Activated naive CD4-positive, alpha-beta T cell (primary cell): ENCODE measurements around the gene IMMP2L.
"Not testable (repeated sequence)": the region's sequence is repeated elsewhere in the genome, so short reads cannot be mapped to it uniquely, and the experiment has no call there.

ENCODE experiments used
- DNase-seq, 4 experiments: peaks; one replicate each; lab custom pipeline; 2025; lab: John Stamatoyannopoulos, UW

IMMP2L gene

DNA sequence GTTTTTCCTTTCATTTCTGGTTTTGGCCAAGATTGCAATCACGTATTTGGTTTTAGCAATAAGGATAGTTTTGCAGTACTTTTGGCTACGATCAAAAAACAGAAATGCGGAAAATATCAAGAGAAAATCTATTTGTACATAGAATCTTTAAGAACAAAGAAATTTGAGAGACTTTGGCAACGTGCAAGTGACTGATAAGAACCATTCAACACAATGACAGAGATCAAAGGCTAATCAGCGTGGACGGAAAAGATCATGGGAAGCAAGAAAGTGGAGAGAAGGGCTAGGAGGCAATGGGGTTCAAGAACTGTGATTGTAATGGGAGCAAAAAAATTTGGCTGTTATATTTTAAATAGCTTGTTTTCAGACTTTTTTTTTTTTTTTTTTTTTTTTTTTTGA lies 487.5 kb downstream of the IMMP2L start:
- DNase-seq, result no peak

DNA sequence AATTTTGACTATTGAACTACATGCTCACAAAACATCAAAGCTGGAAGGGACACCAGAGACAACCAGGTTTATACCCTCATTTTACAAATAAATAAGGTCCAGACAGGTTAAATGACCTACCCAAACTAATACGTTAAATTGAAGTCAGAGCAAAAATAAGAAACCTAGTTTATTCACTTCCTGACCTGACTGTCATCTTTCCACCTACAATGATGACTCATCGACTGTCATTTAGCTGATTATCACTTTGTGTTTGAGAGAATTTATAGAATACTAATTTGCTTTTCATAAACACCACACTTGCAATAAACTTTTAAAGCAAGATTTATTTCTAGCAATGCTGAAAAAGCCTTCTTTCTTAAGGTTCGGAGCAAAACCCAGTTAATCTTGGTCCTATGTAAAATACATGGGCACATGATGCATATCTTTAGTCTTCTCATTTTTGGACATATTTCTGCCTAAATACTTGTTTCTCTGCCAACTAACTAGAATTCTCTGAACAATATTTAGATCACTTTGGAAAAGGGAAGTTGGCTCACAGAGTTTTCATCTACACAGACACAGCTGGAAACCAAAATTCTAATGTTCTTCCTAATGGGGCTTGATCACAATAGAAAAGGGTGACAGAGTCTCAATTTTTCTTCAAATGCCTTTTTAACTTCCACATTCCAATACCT lies 488.1 kb downstream of the IMMP2L start:
- no peak for DNase-seq

DNA sequence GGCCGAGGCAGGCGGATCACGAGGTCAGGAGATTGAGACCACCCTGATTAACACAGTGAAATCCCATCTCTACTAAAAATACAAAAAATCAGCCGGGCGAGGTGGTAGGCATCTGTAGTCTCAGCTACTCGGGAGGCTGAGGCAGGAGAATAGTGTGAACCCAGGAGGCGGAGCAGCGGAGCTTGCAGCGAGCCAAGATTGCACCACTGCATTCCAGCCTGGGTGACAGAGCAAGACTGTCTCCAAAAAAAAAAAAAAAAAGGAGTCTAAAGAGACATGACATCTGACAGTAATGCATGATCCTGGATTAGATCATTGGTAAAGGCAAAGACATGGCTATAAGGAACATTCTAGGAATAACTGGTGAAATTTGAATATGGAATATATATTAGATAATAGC lies 489.6 kb downstream of the IMMP2L start:
- DNase-seq, result not testable (repeated sequence)

DNA sequence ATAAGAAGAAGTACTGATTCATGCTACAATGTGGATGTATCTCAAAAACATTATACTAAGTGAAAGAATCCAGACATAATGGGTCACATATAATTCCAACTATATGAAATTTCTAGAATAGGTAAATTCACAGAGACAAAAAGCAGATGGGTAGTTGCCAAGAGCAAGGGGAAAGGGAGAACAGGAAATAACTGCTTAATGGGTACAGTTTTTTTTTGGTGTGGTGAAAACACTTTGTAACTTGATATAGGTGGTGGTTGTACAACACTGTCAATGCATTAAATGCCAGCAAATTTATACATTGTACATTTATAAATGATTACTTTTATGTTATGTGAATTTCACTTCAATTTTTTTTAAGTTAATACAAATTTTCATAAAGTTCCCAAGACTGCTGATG lies 490.7 kb downstream of the IMMP2L start:
- no peak for DNase-seq

DNA sequence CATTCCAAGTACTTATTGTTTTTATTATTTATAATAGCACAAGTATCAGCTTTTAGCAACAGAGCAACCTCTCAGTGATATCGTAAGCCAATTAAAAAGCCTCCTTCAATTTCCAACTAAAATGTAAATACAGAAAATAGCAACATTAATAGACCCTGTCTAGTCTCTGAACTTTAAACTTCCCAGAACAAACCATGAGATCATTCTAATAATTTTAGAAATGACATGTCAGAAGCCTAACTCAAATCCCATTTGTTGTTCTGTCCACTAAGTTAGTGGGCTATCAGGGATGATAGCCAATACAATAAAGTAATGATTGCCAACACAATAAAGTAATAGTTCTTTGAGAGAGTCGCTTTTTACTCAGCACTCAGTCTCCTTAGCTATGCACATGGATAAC lies 493.7 kb downstream of the IMMP2L start:
- no peak for DNase-seq

DNA sequence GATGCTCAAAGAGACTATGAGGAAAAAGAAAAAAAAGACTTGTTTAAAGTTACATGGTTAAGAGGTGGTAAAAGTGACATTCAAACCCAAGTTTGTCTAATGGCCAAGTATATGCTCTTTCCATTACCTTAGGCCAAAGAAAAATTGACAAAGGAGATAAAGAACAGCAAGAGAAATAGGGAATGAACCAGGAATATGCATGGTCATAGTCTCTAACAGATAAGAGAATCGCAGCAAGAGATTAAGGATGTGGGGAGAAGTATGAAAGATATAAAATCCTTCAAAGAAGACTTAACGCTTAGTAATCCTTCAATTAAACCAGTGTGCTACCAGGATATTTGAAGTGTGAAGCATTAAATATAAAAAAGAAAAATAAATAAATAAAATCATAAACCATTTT lies 494.6 kb downstream of the IMMP2L start:
- DNase-seq, result no peak

DNA sequence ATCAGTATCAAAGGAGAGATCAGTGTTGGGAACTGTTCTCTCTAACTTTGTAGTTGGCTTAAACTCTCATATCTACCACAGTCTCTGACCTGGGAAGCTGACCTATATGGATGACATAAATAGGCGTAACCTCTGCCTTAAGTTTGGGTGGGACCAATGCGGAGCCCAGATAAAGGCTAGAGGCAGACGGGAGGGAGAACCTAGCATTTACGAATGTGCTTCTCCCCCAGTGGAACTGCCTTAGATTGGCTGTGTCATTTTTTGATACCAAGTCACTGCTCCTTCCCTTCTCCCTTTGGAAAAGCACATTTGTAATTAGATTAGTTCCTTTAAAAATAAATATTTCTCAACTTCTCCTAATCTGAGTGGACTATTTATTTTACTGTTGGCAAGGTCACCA lies 495.0 kb downstream of the IMMP2L start:
- DNase-seq, result no peak

DNA sequence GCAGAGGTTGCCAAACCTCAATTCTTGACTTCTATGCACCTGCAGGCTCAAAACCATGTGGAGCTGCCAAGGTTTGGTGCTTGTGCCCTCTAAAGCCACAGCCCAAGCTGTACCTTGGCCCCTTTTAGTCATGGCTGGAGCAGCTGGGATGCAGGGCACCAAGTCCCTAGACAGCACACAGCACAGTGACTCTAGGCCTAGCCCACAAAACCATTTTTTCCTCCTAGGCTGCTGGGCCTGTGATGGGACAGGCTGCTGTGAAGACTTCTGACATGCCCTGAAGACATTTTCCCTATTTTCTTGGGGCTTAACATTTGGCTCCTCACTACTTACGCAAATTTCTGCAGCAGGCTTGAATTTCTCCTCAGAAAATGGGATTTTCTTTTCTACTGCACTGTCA lies 499.1 kb downstream of the IMMP2L start:
- DNase-seq, result no peak

DNA sequence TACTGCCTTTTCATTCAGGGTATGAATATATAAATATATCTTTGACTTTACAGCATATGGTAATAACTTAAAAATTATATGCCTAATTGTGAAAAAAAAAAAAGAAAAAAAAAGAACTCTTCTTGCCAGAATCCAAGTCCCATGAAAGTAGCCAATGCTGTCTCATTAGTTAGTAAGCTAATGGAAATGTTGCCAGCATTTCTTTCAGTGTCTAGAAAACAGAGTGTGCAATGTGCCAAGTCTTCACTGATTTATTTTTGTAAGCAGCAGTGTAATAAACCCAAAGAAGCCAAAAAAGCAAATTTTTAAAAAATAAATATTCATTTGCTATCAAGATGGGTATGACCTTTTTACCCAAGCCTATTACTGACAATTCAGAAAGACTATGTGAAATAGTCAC lies 502.5 kb downstream of the IMMP2L start:
- no peak for DNase-seq

DNA sequence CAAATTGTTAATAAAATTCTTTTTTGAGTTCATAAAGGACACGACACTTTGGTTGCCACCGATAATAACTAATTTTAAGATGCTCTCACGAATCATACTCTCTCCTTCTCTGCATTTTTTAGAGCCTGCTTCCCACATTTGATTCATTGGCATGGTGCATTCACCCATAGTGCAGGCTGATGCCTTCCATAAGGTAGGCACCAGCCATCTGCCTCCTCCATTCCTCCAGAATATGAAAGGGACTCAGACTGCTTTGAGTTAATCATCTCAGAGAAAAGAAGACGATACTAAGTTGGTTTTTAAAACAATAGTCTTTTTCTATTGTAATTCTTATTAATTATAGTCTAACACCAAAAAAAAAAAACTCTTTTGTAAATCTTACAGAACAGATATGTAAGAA lies 505.2 kb downstream of the IMMP2L start:
- DNase-seq, result no peak

DNA sequence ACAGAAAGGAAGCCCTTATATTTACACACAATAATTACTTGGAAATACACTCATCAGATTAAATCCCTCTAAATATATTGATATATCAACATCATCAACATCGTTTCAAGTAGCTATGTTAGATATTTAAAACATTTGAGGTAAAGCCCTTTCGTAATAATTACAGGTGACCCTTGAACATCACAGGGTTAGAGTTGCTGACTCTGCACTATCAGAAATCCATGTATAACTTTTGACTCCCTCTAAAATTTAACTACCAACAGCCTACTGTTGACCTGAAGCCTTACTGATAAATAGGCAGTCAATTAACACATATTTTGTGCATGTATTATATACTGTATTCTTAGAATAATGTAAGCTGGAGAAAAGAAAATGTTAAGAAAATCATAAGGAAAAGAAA lies 505.9 kb downstream of the IMMP2L start:
- no peak for DNase-seq

DNA sequence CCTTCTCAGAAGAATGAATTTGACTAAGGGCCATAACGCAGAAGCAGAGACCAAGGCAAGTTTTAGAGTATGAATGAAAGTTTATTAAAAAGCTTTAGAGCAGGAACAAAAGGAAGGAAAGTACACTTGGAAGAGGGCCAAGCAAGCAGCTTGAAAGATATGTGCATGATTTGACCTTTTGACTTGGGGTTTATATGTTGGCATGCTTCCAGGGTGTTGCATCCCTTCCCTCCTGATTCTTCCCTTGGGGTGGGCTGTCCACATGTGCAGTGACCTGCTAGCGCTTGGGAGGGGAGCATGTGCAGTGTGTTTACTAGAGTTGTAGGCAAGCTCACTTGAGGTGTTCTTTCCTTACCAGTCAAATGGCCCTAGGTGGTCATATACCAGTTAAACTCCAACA lies 509.3 kb downstream of the IMMP2L start:
- no peak for DNase-seq

DNA sequence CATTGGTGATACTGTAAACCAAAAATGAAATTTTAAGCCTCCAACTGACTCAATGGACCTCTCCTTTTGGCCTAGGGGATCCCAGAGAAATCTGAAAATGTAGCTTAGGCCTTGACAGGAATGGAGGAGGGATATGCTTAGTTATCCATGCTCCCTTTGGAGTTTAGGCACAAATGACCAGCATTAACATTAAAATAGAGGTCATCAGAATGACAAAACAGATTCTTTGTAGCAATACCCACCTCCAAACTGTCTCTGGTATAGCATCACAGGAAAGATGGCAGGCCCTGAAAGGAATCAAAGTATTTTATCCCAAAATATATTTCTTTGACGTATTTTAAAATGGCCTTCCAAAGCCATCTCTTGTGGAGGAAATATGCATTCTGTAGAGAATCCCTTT lies 510.5 kb downstream of the IMMP2L start:
- no peak for DNase-seq

DNA sequence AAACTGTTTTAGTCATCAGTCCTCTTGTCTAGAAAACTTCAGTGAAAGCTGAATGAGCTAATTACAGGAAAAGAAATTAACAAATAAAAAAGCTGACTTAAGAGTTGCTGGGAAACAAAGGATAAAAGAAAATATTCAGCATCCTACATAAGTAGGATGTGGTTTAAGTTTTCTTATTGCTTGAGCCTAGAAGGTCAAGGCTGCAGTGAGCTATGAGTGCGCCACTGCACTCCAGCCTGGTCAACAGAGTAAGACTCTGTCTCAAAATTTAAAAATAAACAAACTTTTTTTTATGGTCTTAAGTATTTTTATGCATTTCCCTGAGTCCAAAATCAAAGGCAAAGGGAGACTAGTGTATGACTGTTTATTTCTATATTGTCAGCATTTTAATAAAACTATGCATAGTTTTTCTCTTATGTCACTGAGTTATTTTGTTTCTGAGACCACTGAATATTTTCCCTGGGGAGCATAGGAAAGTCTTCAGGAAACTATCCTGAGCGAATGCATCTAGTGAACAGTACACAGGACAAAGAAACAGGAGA lies 511.3 kb downstream of the IMMP2L start:
- DNase-seq, result no peak

DNA sequence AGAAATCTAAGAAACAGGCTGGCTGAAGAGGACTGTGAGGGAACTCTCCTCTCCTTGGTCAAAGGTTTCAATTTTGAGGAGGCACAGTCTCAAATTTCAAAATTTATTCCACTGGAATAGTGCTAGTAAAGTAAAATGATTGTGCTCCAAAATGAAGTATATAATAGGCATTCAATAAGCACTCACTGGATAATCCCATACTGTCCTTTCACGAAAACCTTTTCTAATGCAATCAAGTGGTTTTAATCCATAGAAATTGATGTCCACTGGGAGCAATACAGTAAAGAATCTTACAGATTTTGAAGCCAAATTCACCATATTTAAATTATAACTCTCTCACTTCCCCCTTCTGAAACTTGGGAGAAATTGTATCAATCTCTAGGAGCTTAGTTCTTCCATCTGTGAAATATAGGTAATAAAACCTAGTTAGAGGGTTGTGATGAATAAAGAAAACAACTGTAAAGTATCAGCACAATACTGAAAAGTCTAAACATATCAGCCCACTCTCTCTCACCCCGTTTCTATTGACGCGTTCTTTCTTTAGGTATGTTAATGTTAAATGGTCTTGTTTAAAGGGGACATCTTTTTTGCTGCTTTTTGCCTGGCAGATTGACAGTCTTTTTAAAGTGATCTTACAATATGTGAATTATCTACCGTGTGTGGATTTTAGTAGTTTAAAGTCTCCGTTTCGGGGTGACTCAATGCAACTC lies 512.2 kb downstream of the IMMP2L start:
- no peak for DNase-seq

DNA sequence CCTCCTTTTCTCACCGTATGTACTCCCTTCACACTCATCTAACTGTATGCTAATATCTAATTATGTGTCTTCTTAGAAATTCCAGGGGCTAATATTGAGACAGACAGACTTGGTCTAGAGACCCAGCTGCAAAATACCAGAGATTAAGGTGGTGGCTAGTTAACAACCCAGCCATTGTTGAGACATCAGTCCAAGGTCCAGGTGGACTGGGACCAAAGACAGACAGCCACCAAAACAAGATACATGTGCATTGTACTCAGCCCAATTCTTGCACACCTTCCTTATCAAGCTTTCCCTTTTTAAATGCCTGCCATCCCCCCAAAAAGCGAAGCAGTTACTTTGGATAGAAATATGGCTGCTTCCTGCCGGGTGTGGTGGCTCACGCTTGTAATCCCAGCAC lies 514.7 kb downstream of the IMMP2L start:
- no peak for DNase-seq

DNA sequence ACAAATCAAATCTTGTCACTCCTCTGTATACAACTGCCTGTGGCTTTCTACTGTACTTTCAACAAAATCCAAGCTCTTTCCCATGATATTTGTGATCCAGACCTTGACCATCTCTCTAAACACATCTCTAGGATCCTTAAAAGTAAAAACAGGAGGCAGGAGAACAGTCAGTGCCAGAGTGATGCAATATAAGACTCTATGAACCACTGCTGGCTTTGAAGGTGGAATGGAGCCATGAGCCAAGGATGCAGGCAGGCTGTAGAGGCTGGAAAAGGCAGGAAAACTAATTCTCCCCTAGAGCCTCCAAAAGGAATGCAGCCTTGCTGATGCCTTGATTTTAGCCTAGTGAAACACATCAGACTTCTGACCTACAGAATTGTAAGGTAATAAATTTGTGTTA lies 516.8 kb downstream of the IMMP2L start:
- DNase-seq, result no peak

DNA sequence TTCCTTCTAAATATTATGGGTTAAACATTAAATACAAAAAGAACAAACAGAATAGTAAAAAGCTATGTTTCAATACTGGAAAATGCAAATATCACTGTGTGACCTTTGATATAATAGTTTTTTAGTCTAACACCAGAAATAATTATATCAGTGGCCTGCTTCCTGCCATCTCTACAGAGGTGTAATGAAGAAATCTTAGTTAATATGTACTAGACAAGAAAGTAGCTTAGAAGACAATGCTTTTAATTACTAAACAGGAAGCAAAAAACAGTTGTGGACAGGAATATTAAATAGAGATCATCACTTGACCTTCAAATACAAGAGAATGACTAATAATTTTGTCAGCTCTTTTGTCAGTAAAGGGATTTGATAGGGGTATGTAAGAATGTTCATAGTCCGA lies 518.7 kb downstream of the IMMP2L start:
- DNase-seq, result no peak

DNA sequence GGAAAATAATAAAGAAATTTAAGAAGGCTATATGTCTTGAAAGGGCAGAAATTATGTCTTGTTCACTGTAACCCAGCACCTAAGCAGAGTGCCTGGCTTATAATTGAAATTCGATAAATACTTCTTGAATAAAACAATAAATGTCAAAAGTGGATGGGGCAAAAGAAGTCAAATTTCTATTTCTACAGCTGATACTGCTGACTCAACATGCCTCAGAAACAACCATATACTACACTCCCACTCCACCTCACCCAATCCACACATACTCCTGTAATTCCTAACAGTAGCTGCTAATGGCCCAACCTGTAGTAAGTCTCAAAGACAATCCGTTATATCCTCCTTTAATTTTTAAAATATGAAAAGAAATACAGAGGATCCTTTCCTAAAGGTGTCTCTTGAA lies 519.5 kb downstream of the IMMP2L start:
- DNase-seq, result no peak

DNA sequence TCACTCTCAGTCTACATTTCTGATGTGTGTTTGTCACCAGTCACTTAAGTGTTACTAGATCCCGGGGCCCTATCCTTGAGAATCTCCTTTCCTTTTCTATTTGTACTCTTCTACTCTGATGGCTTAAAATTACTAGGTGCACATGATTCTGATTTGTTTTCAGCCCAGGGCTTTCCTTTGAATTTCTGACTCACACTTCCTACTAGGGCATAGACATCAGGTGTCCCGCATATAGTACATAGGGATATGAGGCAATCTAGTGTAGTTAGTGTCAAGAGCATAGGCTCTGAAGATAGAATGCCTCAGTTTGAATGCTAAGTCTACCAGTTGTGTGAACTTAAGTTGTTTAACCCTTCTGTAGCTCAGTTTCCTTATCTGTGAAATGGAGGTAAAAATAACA lies 520.7 kb downstream of the IMMP2L start:
- no peak for DNase-seq

DNA sequence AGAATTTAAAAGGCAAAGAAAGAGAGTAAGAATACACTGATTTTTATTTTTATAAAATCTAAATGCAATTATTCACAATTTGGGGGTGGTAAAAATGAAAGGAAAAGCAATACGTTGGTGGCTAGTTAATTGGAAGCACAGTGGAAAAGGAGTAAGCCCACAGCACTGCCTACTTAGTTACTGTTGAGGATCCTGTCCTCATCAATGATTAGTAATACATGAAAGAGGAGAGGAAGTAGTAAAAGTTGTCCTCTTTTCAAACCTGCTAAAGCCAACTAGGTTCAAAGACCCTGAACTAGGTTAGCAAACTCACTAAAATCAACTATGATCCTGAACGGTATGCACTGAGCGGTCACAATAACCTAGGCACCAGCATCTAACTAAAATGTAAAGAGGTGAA lies 524.1 kb downstream of the IMMP2L start:
- no peak for DNase-seq

DNA sequence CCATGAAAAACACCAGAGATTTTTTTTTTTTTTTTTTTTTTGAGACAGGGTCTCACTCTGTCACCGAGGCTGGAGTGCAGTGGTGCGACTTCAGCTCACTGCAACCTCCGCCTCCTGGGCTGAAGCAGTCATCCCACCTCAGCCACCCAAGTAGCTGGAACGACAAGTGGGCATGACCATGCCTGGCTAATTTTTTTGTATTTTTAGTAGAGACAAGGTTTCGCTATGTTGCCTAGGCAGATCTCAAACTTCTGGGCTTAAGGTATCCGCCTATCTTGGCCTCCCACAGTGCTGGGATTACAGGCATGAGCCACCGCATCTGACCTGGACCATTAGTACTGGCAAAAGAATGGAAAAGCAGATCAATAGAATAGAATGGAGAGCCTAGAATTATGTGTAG lies 530.4 kb downstream of the IMMP2L start:
- DNase-seq, result no peak

DNA sequence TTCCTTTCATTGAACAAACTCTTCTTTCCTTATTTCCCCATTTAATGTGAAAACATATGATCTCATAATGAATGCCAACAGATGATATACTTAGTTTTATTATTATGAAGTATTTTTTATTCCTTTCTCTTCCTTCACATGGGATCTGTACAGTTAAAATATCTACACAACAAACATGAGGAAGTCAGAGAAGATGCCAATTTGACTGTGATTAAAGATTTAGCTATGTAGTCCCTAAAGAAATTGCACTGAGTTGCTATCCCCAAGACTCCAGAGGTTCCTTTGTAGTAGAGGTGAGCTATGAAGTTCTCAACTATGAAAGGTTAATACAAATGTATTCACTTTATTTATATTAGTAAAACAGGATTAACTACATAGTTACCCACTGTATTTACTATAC lies 532.0 kb downstream of the IMMP2L start:
- DNase-seq, result no peak
